Measurements from ENCODE around the gene XYLT2.
"Not testable (repeated sequence)": the region's sequence is repeated elsewhere in the genome, so short reads cannot be mapped to it uniquely, and the experiment has no call there.

XYLT2 gene

DNA sequence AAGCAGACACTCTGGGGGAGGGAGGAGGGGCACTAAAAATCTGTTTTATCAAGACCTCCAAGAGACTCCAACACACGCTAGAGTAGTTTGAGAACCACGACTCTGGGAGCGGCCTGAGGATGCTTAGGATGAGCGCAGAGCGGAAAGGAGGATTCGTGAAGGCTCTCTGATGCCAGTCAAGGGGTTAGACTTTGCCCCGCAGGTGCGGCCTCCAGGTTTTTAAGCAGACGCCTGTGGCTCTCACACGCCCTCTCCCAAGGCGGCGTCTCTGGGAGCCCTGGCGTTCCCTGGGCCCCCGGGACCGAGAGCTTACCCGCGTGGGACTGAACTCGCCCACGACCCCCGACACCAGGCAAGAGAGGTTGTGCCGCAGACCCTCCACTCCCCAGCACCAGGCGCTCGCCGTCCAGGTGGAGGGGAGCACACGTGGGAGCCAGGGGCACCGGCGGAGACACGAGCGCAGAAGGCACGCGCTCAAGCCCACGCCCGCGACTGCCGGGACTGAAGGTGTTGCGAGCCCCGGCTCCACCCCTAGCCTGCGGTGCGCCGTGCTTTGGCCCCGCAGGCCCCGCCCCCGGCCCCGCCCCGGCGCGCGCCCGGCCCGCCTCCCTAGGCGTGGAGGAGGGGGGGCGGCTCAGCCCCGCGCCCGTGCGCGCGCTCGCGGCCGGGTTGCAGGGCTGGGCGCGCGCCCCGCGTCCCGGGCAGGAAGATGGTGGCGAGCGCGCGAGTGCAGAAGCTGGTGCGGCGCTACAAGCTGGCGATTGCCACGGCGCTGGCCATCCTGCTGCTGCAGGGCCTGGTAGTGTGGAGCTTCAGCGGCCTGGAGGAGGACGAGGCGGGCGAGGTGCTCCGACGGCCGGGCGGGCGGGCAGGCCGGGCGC, at the start of gene XYLT2:
Gene XYLT2, plus strand, starts transcription at position 695 of the 881 bp plus-strand sequence. Its CDS starts 15 bp downstream, at position 710.
- peak; percentile 92 to 93 for DNase-seq

DNA sequence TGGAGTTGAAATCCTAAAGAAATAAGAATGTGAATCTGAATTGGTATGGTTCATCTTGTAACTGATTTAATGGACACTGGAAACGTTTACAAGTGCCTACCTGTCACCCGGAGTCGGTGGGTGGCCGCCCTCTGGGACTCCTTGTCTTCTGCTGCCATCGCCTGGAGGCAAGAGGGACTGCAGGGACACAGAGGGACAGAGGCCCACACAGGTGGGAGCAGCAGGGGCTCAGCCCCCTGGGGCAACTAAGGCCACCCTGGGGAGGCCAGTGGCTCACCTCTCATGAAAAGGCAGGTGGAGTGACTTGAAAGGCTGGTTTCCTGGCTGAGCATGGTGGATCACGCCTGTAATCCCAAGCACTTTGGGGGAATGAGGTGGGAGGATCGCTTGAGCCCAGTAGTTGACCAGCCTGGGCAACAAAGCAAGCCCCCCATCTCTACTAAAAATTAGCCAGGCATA, 48.5 kb upstream of the XYLT2 start:
- DNase-seq = peak; percentile 88 to 90

DNA sequence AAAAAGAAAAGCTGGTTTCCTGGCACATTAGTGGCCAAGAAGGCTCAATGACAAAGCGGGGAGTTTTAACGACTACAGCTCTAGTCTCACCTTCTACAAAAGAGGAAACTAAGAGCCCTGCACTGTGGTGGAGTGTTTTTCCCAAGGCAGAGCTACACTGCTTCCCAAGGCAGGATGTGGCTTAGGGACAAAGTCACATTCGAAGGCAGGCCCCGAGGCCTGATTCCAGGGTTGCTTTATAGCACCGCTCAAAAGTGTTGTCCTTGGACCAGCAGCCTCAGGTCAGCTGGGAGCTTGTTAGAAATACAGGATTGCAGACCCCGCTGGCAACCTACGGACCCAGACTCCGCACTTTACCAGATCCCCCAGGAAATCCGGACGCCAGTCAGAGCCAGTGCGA, 47.9 kb upstream of the XYLT2 start:
- DNase-seq = no peak

DNA sequence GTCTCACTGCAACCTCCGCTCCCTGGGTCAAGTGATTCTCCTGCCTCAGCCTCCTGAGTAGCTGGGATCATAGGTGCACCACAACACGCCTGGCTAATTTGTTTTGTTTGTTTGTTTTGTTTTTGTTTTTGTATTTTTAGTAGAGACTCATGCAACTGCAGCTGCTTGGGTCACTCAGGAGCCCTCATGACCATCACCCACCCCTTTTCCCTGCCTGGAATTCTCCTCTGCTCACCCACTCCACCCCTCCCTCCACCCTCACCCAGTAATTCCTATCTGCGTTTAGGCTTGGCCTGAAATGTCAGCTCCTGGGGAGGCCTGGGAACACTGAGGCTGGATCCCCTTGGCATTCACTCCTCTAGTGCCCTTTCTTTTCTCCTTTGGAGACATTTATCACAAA, 46.1 kb upstream of the XYLT2 start:
- DNase-seq = no peak

DNA sequence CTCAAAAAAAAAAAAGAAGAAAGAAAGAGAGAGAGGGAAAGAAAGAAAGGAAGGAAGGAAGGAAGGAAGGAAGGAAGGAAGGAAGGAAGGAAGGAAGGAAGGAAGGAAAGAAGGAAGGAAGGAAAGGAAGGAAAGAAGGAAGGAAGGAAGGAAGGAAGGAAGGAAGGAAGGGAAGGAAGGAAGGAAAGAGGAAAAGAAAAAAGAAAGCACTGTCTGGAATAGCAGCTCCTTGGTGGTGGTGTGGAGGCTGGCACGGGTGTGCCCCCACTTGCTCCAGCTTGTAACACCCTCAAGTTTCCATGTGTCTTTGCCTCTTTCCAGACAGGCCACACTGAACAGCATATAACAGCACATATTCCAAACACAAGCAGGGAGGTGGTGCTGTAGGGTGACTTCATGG, 45.1 kb upstream of the XYLT2 start:
- not testable (repeated sequence) for DNase-seq

DNA sequence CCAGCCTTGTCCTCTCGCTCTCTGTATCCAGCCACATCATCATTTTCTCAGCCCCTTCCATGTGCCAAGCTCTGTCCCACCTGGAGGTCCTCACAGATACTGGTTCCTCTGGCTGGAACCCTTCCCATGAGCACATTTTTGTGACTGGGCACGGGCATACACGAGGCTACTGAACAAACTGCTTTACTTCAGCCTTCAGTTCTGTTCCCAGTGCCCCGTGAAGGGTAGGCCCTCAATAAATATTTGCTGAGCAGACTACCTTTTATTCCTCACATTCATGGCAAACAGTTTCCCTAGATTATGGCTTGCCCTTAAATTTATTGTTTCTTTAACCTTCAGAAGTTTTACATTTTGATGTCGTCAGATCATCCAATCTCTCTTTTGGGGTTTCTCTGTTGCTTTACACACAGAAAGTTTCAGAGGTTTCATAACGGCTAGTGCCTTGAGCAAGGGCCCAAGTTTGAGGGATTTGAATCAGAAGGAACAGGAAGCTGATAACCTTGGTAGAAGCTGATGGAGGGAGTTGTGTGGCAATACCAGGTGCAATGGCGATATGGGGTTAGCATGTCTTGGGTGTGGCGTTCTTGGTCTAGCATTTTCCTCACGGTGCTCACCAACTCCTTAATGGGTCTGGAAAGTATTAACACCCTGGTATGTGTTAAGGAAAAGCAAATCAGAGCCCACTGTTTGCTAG, 43.9 kb upstream of the XYLT2 start:
- DNase-seq = no peak

DNA sequence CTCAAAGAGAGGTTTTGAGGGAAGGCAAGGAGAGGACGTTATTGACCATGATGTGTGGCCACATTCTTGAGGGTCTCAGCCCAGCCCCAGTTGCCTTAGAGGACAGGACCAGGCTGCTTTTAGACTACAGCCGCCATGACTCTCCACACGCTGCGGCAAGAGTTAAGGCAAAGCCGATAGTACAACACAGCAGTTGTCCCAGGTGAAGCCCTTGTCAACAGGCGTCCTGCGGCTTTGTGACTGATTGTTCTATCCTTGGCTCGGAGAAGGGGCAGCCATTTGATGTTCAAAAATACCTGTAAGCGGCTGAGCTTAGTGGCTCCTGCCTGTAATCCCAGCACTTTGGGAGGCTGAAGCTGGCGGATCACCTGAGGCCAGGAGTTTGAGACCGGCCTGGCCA, 42.9 kb upstream of the XYLT2 start:
- no peak for DNase-seq

DNA sequence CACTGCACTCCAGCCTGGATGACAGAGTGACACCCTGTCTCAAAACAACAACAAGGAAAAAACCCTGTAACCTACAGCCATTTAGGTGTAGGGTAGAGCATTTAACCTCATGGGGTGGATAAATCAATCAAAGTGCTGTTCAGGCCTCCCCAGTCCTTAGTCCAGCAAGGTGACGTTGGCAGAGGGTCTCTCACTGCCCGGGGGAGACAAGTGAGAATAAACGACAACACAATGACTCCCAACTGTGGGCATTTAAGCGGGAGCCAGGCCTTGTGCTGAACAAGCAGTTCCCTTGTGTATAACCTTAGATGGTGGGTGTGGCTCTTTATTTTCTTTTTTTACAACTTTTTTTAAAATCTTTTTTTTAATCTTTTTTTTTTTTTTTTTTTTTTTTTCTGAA, 42.3 kb upstream of the XYLT2 start:
- DNase-seq = no peak

DNA sequence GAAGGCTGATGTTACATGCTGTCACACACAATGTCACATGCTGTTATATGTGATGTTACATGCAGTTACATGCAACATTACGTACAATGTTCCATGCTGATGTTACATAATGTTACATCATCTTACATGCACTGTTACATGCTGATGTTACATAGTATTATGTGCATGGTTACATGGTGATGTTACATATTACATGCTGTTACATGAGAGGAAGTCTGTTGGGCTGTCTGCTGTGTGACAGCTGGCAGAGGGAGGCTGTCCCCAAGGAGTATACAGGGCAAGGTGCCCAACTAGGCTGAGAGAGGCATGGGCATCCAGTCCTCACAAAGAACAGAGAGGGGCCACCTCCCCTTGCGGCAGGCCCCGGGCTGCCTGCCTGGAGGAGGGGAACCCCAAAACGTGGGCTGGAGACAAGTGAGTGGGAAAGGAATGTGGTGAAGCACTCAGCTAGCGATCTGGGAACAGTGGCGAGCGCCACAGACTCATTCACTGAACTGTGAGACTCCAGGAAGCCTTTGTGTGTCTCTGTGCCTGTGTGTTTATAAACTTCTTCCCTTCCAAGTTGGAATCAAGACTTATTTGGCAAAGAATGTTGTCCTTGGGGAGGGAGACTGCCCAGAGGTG, 41.0 kb upstream of the XYLT2 start:
- DNase-seq = no peak

DNA sequence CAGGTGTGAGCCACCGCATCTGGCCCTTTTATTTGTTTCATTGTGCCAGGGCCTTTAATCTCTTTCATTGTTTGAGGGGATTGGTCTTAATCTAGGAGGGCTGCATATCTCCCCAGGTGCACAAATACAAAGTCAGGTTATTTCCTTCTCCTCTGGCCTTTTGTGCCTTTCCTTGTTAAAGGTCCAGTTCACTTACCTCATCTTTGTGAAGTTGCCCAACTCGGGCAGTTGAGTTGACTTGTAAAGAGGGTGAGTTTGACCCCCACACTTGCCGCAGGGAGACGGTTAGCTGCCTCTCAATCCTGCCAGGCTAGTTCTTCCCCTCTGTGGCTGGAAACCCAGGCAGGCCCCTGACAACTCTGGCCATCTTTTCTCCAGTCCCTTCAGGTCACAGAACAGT, 38.3 kb upstream of the XYLT2 start:
- no peak for DNase-seq

DNA sequence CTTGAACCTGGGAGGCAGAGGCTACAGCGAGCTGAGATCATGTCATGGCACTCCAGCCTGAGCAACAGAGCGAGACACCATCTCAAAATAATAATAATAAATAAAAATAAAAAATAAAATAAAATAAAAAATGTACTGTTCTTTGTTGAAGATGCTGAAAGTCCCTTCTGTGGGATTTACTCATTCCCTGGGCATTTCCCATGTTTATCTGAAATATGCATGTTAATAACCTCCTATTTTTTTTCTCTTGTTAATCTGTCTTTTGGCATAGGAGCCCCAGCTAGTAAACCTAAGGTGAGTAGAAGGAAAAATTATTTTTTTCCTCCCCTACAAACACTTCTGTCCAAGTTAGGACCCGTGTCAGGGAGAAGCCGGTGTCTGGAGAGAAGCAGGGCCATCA, 37.3 kb upstream of the XYLT2 start:
- DNase-seq = no peak

DNA sequence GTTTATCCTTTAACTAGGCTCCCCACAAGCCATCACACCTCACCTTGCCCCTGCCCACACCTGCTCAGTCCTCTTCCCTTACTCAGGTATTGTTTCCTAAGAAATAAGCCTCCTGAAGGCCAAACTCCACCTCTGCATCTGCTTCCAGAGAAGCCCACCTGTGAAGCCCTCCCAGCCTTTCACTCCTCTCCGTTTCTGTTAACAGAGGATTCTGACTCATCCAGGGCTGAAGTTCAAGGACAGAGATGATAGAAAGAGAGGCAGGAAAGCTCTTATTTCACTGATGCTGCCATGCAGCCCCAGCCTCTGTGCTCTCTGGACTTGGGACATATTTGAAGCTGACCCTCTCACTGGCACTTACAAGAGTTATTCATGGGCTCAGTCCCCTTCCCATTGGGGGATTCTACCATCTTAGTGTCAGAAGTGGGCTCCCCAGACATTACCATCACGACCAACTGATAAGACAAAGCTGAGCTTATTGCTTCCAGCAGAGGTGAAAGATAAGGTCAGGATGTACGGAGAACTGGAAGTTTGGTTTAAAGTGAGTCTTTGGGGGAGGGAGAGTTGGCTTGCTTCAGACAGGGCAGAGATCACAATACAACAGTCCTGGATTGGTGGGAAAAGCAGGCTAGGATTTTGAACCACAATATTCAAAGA, 35.3 kb upstream of the XYLT2 start:
- DNase-seq = no peak

DNA sequence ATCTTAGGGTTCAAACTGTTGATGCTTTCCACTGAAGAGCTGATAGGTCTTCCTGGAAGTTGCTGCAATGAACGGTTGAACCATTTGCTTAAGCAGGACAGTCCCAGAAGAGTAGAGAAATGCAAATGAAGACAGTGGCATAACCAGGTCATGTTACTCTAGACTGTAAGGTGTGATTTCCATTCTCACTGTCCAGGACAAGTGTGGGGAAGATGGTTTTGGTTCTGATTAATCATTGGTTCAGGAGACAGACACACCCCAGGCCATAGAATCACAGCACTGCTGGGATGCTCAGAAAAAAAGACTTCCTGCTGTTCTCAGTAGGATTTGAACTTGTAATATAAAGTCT, 34.8 kb upstream of the XYLT2 start:
- no peak for DNase-seq

DNA sequence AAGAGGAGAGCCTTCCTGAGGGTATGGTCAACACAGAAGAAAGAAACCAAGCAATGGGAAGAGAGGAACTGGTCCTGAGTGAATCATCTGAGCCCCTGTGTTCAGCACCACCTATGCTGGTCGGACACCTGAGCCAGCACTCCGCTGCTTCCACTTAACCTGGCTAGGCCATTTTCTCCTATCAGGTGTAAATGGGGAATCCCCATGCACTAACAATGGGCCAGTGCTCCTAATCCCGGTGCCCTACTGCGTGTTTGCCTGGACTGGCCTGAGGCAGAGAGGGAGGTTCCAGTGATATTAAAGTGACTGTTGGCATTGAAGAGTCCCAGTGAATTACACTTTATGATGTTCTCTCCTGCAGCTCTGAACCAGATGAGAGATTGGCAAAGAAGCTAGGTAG, 34.4 kb upstream of the XYLT2 start:
- no peak for DNase-seq

DNA sequence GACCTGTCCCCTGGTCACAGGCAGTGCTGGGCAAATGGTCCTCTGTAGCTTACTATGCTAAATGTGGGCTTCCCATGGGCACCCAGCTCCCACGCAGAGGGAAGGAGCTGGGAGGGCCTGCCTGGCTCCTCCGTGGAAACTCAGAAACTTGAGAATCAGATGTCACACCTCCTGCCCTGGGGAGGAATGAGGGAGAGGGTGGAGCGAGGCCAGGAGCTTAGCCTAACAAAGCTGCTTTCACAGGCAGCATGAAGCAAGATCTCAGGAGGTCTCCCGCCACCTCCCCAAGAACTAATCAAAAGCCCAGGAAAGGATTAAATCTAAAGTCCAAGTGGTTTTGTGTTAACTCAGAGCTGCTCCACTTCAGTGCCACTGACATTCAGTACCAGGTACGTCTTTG, 33.6 kb upstream of the XYLT2 start:
- DNase-seq = no peak

DNA sequence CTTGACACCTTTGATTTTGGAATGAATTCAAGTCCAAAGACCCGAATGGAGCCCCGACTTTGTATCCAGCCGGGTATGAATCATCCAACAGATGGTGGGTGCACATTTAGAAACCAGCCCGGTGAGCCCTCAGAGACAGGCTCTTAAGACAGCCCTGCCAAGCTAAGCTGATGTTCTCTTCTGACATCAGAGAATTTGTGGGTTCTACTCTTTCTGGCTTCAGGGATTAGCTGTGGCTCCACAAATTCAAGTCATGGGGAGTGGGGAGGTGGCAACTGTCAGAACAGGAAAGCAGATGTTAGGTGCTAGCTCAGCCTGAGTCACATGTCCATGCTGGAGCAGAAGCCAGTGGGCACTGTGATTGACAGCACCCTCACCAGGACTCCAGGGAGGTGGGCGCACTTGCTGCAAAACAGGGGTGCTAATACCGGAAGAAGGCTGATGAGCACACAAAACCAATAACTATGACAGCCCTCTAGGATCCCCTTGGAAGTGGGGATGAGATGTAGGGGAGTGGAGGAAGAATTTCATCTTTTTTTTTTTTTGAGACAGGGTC, 31.4 kb upstream of the XYLT2 start:
- DNase-seq = no peak

DNA sequence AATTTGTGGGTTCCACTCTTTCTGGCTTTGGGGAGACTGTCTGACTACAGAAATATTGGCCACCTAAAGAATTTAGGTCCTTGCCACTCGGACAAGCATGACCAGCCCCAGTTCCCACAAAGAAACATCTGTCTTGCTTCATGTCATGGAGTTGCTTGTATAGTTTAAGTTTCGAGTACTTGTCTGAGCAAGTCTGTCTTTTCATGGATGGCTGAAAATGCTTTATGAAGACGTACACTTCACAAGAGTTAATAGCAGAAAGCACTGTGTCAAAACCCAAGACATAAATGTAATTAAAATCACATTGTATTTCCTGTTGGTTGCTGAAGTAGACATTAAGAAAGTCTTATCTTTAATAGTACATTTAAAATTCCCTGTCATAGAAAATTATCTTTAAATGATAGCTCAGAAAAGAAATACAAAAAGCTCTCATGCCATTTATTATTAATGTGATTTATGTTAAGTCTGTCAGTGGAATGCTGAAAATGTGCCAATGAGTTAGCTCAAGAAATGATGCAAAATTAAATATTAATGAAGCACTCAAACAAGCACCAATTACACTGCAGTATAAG, 29.8 kb upstream of the XYLT2 start:
- no peak for DNase-seq

DNA sequence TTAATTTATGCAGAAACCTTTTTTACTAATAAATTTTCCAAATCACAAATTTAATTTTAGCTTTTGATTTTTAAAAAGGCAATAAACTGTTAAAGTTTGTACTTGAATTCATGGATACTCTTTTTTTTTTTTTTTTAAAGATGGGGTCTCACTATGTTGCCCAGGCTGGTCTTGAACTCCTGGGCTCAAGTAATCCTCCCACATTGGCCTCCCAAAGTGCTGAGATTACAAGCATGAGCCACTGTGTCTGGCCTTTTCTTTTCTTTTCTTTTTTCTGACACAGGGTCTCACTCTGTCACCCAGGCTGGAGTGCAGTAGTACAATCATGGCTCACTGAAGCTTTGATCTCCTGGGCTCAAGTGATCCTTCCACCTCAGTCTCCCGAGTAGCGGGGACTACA, 29.3 kb upstream of the XYLT2 start:
- not testable (repeated sequence) for DNase-seq

DNA sequence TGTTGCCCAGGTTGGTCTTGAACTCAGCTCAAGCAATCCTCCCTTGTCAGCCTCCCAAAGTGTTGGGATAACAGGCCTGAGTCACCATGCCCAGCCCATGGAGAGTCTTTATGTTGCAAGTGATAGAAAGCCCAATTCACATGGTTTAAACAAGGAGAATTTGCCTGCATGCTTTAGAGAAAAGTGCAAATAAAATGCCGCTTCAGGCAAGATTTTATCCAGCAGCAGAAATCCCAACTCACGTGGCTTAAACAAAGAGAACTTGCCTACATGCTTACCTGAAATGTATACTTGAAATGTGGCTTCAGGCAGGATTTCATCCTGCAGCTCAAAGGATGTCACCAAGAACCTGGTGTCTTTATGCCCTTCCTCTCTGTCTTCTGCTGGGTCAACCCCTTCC, 28.8 kb upstream of the XYLT2 start:
- no peak for DNase-seq

DNA sequence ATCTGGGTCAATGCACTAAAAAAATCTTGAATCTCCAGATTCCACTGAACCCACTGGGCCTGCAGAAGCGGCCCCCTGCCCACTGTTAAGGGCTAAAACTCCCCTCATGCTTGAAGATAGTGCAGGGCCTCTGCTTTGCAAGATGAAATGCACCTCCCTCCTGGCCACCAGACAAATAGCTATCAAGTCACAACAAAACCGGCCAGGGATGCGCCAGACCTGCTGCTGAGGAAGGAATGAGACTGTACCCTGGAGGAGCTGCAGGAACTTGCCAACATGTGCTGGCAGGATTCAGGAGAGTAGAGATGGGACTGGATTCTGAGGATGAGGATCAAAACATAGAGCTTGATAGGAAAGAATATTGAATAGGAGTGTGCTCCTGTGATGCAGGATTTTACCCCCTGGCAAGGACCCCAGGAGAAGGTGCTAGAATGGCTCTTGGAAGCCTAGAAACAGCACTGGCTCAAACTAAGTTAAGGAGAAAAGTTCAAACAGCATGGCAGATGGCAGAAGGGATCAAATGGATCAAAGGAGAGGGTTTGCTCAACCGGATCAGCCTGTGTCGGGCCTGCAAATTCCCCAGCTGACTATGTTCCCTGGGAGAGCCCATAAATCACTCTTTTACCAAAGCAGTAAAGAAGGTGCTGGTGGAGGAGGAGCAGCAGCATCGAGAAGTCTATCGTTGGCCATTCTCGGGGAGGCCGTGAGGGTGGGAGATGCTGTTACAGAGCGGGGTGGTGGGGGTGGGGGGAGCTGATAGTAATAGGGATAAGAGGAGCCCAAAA, 27.2 kb upstream of the XYLT2 start:
- no peak for DNase-seq

DNA sequence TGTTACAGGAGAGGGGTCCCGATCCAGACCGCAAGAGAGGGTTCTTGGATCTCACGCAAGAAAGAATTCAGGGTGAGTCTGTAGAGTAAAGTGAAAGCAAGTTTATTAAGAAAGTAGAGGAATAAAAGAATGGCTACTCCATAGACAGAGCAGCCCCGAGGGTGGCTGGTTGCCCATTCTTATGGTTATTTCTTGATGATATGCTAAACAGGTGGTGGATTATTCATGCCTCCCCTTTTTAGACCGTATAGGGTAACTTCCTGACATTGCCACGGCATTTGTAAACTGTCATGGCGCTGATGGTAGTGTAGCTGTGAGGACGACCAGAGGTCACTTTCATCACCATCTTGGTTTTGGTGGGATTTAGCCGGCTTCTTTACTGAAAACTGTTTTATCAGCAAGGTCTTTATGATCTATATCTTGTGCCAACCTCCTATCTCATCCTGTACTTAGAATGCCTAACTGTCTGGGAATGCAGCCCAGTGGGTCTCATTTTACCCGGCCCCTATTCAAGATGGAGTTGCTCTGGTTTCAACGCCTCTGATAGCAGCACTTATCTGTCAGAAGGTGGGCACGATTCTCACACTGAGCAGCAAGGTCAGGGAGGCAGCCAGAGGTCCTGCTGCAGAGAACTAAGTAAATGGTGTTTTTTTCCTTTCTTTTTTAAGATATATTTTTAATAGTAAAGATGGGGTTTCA, 26.5 kb upstream of the XYLT2 start:
- DNase-seq = no peak

Measured in activated T-cell treated with anti-CD3 and anti-CD28 coated beads, Interleukin-2, amount 50 U/mL, for 48 hours (primary cell).